HL-60 (cell line): Measurements from ENCODE around the gene NDUFAF8.

Source experiments
- DNase-seq, 2 experiments: peaks; one replicate each; pipeline ENCODE4 v3.0.0-alpha.2; 2010 to 2020; ENCODE audit warnings: low read depth in 1 of 2, low spot score in 1 of 2
- H3K27ac ChIP-seq: fragments of 250-450 bp; sonication (Bioruptor Pico); replicated peaks from 2 replicates; pipeline ENCODE4 v1.5.1; 2020; ENCODE audit warnings: mild to moderate bottlenecking, moderate library complexity
- H3K27me3 ChIP-seq: fragments of 250-450 bp; sonication (Bioruptor Pico); 2 replicates; pipeline ENCODE4 v1.5.1; 2021; ENCODE audit warnings: mild to moderate bottlenecking, moderate library complexity; ENCODE audit not compliant: insufficient read depth, poor library complexity, severe bottlenecking
- H3K4me3 ChIP-seq: replicated peaks from 2 replicates; pipeline ENCODE4 v1.5.1; 2011; ENCODE audit warnings: mild to moderate bottlenecking, control low read depth, low read length; ENCODE audit not compliant: insufficient read depth
- GABPA ChIP-seq: IDR thresholded peaks from 2 replicates; pipeline ENCODE4 v1.6.1; 2012; ENCODE audit warnings: low read depth
- POLR2AphosphoS5 ChIP-seq: IDR thresholded peaks from 2 replicates; pipeline ENCODE4 v1.6.1; 2012; ENCODE audit warnings: low read depth
- SPI1 ChIP-seq: IDR thresholded peaks from 2 replicates; pipeline ENCODE4 v1.6.1; 2012; ENCODE audit warnings: low read depth, mild to moderate bottlenecking, borderline replicate concordance
- TF ChIP-seq, protein P1 (sequence below): IDR thresholded peaks from 2 replicates; pipeline ENCODE4 v1.6.1; 2012; ENCODE audit warnings: low read depth; ENCODE audit not compliant: insufficient replicate concordance
- TF ChIP-seq, protein P2 (sequence below): IDR thresholded peaks from one replicate; pipeline ENCODE4 v1.5.1; 2011; ENCODE audit warnings: low read length, control low read depth, inconsistent platforms; ENCODE audit not compliant: insufficient read depth

The NDUFAF8 gene

DNA sequence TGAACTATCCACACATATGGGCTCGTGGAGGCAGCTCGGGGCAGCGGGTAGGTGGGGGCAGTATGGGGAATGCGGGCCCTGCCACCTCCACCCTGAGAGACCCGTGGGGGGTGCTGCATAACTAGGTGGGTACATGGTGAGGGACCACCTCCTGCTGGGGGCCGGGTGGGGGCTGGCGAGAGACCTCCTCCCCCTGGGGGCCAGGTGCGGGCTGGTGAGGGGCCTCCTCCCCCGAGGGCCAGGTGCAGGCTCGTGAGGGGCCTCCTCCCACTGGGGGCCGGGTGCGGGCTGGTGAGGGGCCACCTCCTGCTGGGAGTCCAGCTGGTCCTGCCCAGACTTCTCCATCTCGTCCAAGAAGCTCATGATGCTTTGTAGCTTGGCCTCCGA lies 41.7 kb upstream of the NDUFAF8 start:
- no peak for DNase-seq
- TF ChIP-seq GABPA: no peak
- TF ChIP-seq POLR2AphosphoS5: no peak
- no peak for TF ChIP-seq SPI1
- TF ChIP-seq, protein P1, sequence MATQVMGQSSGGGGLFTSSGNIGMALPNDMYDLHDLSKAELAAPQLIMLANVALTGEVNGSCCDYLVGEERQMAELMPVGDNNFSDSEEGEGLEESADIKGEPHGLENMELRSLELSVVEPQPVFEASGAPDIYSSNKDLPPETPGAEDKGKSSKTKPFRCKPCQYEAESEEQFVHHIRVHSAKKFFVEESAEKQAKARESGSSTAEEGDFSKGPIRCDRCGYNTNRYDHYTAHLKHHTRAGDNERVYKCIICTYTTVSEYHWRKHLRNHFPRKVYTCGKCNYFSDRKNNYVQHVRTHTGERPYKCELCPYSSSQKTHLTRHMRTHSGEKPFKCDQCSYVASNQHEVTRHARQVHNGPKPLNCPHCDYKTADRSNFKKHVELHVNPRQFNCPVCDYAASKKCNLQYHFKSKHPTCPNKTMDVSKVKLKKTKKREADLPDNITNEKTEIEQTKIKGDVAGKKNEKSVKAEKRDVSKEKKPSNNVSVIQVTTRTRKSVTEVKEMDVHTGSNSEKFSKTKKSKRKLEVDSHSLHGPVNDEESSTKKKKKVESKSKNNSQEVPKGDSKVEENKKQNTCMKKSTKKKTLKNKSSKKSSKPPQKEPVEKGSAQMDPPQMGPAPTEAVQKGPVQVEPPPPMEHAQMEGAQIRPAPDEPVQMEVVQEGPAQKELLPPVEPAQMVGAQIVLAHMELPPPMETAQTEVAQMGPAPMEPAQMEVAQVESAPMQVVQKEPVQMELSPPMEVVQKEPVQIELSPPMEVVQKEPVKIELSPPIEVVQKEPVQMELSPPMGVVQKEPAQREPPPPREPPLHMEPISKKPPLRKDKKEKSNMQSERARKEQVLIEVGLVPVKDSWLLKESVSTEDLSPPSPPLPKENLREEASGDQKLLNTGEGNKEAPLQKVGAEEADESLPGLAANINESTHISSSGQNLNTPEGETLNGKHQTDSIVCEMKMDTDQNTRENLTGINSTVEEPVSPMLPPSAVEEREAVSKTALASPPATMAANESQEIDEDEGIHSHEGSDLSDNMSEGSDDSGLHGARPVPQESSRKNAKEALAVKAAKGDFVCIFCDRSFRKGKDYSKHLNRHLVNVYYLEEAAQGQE: no peak
- TF ChIP-seq, protein P2, sequence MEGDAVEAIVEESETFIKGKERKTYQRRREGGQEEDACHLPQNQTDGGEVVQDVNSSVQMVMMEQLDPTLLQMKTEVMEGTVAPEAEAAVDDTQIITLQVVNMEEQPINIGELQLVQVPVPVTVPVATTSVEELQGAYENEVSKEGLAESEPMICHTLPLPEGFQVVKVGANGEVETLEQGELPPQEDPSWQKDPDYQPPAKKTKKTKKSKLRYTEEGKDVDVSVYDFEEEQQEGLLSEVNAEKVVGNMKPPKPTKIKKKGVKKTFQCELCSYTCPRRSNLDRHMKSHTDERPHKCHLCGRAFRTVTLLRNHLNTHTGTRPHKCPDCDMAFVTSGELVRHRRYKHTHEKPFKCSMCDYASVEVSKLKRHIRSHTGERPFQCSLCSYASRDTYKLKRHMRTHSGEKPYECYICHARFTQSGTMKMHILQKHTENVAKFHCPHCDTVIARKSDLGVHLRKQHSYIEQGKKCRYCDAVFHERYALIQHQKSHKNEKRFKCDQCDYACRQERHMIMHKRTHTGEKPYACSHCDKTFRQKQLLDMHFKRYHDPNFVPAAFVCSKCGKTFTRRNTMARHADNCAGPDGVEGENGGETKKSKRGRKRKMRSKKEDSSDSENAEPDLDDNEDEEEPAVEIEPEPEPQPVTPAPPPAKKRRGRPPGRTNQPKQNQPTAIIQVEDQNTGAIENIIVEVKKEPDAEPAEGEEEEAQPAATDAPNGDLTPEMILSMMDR: no peak
- Histone ChIP-seq H3K27ac (no peak overlapping the region), H3K4me3 (no peak overlapping the region), H3K27me3 (no peaks in the 10 kb centered on the region)

DNA sequence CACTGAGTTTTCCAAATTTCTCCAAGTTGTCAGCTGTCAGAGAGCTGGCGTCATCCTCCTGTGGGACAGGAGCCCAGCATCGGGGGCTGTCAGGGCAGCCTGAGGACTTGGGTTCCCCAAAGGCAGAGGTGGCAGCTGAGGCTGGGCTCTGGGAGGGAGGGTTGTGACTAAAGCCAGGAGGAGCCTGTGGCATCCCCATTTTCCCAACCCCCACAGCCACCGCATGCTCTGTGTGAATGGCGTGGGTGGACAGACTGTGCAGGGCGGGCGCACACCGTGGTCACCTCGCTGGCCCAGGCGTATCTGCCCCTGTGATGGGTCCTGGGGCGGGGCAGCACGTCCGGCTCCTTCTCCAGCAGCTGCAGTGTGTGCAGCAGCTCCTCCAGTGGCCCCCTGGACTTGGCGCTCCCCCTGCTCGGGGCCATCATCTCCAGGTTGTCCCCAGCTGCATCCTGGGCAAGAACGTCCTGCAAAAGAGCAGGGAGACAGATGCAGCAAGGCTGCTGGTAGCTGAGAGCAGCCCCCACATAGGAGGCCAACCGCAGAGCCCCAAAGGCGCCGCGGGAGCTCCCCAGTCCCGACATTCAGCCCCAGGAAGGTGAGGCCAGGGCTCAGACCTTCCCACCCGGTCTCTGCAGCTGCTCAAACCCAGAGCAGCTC lies 41.2 kb upstream of the NDUFAF8 start:
- TF ChIP-seq SPI1 (no peak), GABPA (no peak), POLR2AphosphoS5 (no peak)
- TF ChIP-seq, protein P2: no peak
- TF ChIP-seq, protein P1: no peak
- Histone ChIP-seq H3K27ac (no peak overlapping the region), H3K27me3 (no peaks in the 10 kb centered on the region), H3K4me3 (no peak overlapping the region)
- no peak for DNase-seq

DNA sequence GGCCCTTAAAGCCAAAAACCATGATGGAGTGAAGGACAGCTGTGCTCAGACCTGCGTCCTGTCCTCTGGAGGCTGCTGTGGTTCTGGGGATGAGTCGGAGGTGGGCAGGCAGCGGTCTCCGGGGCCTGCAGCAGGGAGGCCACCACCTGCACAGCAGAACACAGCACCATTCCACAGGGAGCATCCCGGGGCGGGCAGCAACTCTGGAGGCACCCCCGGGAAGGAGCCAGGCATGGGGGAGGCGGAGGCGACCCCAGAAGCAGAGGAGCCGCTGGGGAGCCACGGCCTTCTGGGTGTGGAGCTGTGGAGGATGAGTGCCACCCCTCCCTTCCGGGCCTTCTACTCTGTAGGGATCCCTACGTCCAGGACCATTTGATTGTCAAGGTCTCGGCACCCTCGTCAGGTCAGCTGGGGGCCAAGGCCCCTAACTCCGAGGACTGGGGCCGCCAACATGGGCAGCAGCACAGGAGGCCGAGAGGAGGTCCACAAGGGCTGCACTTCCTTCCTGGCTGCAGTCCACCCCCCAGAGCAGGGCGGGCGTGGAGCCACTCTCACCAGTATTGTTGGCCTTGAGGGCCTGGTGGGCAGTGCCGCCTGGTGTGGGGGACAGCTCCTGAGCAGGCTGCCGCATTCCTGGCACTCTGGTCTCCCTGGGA lies 40.2 kb upstream of the NDUFAF8 start:
- no peak overlapping the region for H3K27ac ChIP-seq
- TF ChIP-seq POLR2AphosphoS5 (no peak), GABPA (no peak), SPI1 (no peak)
- TF ChIP-seq, protein P2: no peak
- TF ChIP-seq, protein P1: no peak
- H3K4me3 ChIP-seq: no peak overlapping the region
- no peak for DNase-seq
- no peaks in the 10 kb centered on the region for H3K27me3 ChIP-seq
